Fibroblast of skin of left biceps (primary cell): ENCODE data around the gene PLXNB1.

Source experiments
- DNase-seq, 2 experiments: peaks; one replicate each; pipeline ENCODE4 v3.0.0-alpha.2; 2013; ENCODE audit warnings: low read depth in 2 of 2

Gene PLXNB1

DNA sequence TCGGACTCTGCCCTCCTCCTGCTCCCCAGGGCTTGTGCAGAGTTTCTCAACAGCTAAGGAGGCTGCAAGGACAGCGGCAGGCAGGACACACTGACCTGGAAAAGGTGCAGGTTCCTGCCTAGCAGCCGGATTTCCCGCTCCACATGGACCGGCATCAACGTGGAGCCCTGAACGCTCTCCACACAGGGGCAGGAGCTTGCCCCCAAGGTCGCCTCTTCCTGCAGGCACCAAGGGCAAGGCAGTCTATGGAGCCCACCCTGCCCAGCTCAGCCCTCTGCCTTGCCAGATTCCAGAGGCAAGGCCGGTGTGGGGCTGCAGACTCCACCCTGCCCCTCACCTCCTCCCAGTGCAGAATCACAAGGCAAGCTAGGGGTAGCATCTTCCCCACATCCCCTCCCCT, 10.7 kb downstream of the PLXNB1 start:
- DNase-seq, result no peak

DNA sequence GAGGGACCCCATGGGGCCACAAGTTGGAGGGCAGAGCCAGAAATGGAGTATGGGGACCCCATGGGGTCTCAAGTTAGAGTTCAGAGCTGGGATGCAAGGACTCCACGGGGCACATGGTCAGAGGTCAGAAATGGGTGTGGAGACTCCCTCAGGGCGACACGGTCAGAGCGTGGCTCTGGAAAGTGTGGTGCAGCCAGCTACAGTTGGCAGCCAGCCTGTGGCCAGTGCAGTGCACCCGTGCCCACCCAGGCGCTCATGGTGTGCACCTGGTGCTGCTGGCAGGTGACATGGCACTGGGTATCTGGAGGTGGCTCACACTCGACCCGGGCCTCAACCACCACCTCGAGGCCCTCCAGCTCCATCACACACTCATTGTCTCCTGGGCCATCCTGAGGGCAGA, 11.2 kb downstream of the PLXNB1 start:
- DNase-seq, result no peak

DNA sequence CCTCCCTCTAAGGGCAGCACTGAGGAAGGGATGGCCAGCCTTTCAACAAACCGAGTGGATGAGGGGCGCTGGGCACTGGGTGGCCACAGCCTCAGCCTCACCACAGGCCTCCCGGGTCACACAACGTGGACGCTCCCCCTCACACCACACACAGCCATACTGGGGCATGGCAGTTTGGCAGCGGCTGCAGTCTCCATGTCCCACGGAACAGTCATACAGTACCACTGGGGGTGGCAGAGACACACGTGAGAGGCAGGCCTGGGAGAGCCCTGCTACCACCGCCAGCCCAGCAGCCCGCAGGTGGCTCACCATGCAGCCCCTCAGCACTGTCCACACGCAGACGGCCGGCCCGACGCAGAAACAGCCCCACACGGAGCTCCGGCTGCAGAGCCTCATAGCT, 11.7 kb downstream of the PLXNB1 start:
- no peak for DNase-seq

DNA sequence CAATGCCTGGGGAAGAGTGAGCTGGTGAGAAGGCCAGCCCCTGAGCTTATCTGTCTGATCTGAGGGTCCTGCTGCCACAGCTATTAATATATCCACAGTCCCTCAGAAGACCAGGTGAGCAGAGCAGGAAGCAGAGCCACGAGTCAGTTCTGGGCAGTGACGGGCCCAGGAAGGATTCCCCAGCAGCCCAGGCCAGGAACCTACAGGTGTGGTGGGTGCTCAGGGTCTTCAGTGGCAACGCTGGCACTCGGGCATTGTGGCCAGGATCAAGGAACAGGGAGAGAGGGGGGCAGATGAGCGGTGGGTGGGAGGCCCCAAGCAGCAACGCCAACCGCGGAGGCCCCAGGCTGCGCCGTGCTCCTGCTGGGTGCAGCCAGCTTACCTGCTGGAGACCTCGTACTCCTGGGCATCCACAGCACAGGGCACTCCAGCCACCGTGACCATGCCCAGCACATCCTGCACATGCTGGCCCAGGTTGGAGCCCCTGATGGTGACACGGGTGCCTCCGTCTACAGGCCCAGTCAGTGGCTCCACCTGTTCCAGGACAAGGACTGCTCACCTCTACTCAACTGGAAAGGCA, 12.3 kb downstream of the PLXNB1 start:
- no peak for DNase-seq

DNA sequence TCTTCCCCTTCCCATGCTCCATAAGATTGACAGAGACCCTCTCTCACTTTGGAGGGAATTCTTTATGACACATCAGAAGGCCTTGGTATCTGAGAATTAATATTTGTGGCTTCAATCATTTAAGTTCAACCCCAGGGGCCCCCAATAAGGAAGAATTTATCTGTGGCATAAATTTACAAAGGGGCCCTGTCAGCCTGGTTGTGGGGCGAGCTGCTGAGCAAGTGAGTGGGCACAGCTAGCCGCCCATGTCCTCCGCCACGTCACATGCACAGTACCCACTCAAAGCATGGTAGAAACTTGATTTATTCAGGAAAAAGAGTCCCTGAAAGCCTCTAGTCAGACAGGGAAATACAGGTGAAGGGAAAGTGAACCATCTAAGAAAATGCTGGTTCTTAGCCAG, 13.3 kb downstream of the PLXNB1 start:
- DNase-seq, result no peak

- DNase-seq, result no peak
These were observed 13.8 kb downstream of the PLXNB1 start for GRCh38 chr3:48416091-48416505.

DNA sequence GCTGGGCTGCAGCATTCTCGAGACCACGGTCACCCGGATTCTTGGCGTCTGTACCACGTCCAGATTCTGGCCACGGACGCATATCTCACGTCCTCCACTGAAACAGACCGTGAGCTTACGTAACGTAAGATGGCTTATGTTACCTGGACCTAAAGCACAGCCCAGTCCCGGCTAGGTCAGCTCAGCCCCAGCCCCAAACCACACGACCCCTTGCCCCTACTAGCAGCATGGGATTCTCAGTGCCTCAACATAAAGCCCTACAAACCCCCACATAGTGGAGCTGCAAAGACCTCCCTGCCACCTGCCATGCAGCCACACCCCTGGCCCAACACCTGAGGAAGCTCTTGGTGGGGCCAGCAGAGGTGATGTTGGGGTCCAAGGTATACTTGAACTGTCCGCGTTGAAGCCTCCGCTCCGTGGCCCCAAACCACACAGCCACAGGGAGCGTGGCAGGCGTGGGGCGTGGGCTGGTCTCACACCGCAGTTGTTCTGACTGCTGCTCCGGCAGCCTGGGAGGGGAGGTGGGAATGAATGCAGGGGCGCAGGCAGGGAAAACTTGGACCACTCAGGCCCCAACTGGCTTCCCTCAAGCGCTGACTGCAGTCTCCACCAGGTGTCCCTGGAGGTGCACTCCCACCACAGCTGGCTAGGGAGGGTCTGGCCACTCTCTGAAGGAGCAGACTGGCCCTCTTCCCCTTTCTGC, 14.5 kb downstream of the PLXNB1 start:
- no peak for DNase-seq

GRCh38 chr3:48414376-48415250, 15.3 kb downstream of the PLXNB1 start:
- DNase-seq, result no peak

DNA sequence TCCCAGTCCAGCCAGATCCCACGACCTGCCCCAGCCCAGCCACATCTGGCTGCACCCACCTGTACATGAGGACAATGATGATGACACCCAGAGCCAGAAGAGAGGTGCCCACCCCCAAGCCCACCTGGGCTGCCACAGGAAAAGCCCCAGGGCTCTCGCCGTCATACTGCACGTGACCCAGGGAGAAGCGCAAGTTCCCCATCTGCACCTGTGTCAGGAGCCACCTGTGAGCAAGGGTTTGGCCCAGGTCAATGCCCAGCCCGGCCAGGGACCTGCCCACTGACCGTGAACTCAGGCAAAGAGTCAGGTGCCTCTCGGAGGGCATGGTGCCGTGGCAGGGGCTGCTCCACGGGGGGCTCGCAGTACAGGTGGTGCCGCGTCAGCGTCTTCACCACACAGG, 16.3 kb downstream of the PLXNB1 start:
- DNase-seq, result no peak

GRCh38 chr3:48413086-48413485, 16.8 kb downstream of the PLXNB1 start:
- no peak for DNase-seq

DNA sequence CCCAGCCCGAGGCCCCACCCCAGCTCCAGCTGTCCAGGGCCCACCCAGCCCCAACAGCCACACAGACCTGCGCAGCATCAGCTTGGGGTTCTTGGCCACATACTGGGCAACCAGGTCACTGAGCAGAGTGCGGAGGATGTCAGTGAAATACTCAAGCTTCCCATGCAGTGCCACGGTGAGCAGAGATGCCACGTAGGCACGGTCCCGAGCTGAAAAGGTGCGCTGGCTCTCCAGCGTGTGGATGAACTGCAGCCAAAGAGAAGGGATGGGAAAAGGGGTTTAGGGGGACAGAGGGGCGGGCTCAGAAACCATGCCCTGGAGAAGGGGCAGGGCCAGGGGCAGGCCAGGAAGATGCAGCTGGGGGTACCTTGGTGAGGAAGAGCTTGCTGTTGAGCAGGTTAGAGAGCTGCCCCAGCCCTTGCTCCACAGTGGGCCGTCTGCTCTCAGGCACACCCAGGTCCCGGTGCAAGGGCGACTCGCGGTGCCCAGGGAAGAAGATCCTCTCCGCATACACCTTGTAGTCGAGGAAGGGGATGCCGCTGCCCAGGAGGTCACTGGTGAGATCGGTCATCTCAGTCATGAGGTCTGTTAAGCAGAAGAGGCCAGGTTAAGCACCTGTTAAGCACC, 17.4 kb downstream of the PLXNB1 start:
- no peak for DNase-seq

DNA sequence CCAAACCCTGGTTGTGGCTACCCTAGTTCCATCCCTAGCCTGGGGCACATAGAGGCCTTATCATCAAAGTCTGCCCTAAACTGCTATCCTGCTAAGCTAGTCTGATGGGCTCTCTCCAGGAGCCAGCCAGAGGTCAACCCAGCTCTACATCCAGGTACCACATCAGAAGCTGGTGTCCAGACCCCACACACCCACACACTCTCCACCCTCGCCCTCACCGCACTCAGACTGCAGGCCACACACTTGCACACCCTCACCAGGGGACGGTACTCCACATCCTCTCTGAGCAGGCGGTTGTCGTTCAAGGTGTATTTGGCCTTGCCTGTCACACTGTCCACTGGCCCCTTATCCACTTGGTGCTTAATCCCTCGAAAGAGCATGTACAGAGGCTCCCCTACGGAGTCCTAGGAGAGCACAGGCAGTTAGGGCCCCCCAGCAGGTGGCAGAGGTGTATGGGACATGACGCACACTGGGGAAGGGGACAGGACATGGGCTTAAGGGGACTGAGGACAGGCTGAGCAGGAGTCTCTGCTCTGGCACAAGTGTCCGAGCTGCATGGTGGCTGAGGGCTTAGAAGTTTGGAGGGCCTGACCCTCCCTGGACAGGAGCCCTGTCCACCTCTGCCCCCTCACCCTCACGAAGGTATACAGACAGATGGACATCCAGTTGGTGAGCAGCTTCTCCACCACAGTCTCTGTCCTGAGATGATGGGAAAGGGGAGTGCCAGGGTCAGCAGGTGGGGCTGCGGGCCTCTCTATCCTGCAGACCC, 18.1 kb downstream of the PLXNB1 start:
- no peak for DNase-seq

DNA sequence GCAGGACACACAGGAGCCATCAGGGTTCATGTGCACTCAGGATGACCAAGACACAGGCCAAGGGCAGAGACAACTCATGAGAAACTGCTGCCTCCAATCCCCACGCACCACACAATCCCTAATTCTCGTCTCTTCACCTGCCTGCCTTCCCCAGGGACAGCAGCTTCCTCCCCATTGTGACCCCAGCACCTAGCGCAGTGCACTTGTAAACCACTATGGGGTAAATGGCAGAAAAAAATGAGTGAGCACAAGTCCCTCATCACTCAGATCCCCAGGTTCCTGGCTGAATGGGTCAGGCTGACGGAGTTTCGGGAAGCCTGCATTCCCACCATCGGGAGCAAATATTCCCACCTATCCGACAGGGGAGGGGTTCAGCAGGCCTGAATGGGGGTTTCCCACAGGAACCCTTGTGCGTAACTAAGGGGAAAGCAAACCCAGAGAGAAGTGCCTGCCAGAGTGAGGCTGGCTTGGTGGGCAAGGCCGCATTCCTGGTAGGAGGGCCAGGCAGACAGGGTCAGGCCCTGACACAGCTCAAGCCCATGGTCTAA, 18.8 kb downstream of the PLXNB1 start:
- no peak for DNase-seq

DNA sequence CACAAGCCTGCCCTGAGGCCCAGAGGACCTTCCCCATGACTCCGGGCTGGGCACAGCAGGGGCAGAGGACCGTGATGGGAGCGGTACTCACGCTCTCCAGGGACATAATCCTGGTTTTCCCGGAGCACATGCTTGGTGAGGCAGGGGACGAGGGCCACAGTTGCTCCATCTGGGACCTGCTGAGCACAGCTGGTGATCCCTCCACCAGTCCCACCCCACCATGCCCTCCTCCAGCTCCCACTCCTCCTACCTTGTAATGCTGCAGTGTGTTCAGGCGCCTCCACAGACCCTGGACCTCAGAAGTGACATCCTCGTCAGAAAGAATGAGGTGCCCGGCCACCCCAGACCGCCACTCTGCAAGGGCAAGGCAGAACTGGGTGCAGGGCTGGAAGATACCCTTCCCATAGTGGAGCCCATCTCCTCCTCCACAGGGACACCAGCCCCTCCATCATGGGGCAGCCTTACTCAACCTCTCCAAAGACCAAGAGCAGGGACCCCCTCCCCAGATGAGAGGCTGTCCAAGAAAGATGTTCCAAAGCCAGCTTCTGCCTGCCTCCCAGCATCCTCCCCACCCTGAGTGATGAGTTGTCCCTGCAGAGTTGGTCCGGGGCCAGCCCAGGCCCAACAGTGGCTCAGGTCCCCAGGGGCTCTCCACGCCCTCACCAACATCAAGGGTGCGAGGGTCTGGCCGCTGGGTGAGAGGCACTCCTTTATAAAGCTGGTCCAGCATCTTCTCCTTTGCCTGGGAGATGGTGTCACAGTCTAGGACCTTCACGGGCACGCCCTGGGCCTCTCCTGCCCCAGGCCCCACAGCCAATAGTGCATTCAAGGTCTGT, 19.5 kb downstream of the PLXNB1 start:
- DNase-seq, result no peak

DNA sequence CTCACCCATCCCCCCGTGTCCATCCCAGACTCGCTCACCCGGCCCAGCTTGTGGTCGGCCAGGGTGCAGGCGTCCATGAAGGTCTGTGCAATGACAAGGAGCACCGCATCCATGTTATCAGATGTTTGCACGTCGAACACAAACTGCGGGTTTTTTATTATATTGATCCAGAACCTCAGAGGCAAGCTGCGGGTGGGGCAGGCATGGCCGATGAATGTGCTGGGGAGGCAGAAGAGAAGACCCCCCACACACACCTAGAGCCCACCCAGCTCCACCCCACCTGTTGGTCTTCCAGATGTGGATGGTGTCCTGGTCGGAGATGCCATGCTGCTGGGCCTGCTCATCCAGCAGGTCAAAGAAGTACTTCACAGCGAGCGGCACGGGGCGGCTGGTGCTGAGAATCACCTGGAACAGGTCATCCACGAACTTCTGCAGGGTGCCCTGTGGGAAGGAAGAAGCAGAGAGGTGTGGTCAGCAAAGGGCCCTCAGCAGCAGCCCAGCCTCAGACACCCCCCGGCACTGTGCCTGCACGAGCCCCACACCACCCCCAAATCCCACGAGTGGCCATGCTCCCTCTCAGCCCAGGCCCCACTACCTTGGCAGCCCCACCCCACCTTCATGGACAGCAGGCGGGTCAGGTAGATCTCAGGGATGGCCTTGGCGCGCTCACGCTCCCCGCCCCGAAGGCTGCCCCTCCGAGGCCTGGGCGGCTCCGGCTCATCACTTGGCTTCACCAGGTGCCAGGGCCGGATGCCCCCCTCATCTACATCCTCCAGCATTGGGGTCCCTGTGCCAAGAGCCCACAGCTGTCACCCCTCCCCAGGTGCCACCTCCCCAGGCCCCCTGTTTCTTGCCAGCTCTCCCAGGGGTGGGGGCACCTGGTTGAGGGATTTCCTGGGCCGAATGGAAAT, 20.3 kb downstream of the PLXNB1 start:
- no peak for DNase-seq

GRCh38 chr3:48408823-48409281, 21.0 kb downstream of the PLXNB1 start:
- DNase-seq, result no peak

DNA sequence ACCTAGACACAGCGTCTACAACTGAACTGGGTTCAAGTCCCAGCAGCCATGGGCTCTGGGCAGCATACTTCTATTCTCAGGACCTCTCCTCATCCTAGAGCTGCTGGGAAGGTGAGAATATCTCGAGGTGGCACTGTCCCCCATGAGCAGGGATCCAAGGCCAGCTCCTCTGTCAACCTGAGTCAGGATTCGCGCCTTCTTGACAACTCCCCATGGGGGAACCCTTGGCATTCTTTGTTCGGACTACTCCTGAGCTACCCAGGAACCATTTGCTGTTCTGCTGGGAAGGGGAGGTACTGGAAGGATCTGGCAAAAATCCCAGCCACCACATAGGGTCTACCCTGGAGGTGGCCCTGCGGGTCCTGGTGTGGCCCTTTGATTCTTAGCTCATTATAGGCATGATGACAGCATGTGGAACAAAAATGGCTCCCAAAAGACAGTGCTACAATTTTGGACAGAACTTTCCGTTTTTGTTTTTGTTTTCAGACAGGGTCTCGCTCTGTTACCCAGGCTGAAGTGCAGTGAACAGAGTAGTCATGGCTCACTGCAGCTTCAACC, 22.3 kb downstream of the PLXNB1 start:
- no peak for DNase-seq

- DNase-seq, result no peak
These were observed 23.1 kb downstream of the PLXNB1 start for GRCh38 chr3:48406443-48407431.
